HepG2 (cell line): ENCODE data around the gene INPP4B. TPM values are rescaled to one million over a fixed set of nuclear protein-coding genes. Genes with fewer than 3 reads are reported as not detected.

ENCODE experiments used
- ATAC-seq: fragments of 200-7000 bp; cut with Tn5 transposase; 3 replicates; pipeline ENCODE4 v1.9.1; 2020; ENCODE audit warnings: mild to moderate bottlenecking, moderate library complexity
- BruUV-seq: library from RNA; stranded (reverse); fragments of 400-500 nt; replicated peaks from 2 replicates; lab custom pipeline; 2021; lab: Mats Ljungman, UMichigan
- CTCF ChIA-PET: fragments of 300-600 bp; formaldehyde crosslinking; extraction: SDS; loops from one replicate; lab custom pipeline; 2021; ENCODE audit warnings: low total read pairs, inconsistent platforms, low intra/inter-chr PET ratio; lab: Yijun Ruan, JAX
- POLR2A ChIA-PET: fragments of 350-600 bp; sonication (Branson Sonifier 250); formaldehyde crosslinking; loops from one replicate; lab custom pipeline; 2020; ENCODE audit warnings: antibody characterized with exemption, inconsistent platforms; lab: Yijun Ruan, JAX
- DNase-seq: peaks from one replicate; pipeline ENCODE4 v3.0.0-alpha.2; 2015; ENCODE audit warnings: low spot score
- FAIRE-seq: peaks from 3 replicates; lab custom pipeline; 2011; peaks lifted over from hg19 to GRCh38; lab: Jason Lieb, UNC
- H2AFZ ChIP-seq: one replicate; pipeline ENCODE4 v1.6.1; 2011; ENCODE audit warnings: low read length, inconsistent platforms
- H3K27ac ChIP-seq: fragments of 300-600 bp; 3 replicates; pipeline ENCODE4 v1.8.0; 2011; ENCODE audit warnings: mixed run types, mild to moderate bottlenecking, mixed read lengths, low read length, inconsistent platforms; ENCODE audit not compliant: insufficient read depth; ENCODE audit errors: extremely low read length
- H3K27me3 ChIP-seq, 2 experiments: fragments of 200-600 bp in 1 of 2; 2 replicates in 1 of 2; 3 replicates in 1 of 2; pipeline versions ENCODE4 v1.6.0 to v1.8.0; 2011; ENCODE audit warnings: low read length in 2 of 2, mild to moderate bottlenecking in 2 of 2, moderate library complexity in 2 of 2, inconsistent platforms in 1 of 2; ENCODE audit not compliant: insufficient read depth in 2 of 2, control insufficient read depth in 1 of 2
- H3K36me3 ChIP-seq, 2 experiments: fragments of 200-600 bp in 1 of 2; replicated peaks in 1 of 2; 2 replicates in 1 of 2; 3 replicates in 1 of 2; pipeline versions ENCODE4 v1.5.1 to v1.8.0; 2011; ENCODE audit warnings: low read length in 2 of 2, inconsistent platforms in 1 of 2; ENCODE audit not compliant: insufficient read depth in 2 of 2, control insufficient read depth in 1 of 2
- H3K4me1 ChIP-seq: 2 replicates; pipeline ENCODE4 v1.5.1; 2012; ENCODE audit warnings: low read length, inconsistent platforms; ENCODE audit not compliant: insufficient read depth
- H3K4me2 ChIP-seq: 2 replicates; pipeline ENCODE4 v1.6.0; 2011; ENCODE audit warnings: low read depth, low read length, inconsistent platforms
- H3K4me3 ChIP-seq, 3 experiments: fragments of 200-600 bp in 1 of 3; sonication (generic), shearing (Covaris generic) in 1 of 3; replicated peaks in 1 of 3; 2 replicates each; pipeline ENCODE4 v1.5.1; 2011 to 2016; ENCODE audit warnings: low read length in 3 of 3, inconsistent platforms in 2 of 3, low read depth in 2 of 3, mild to moderate bottlenecking in 2 of 3, control low read depth in 1 of 3, mixed read lengths in 1 of 3; ENCODE audit not compliant: insufficient read depth in 1 of 3
- H3K79me2 ChIP-seq: one replicate; pipeline ENCODE4 v1.6.1; 2011; ENCODE audit warnings: low read length, inconsistent platforms; ENCODE audit not compliant: insufficient read depth
- H3K9ac ChIP-seq: 2 replicates; pipeline ENCODE4 v1.6.0; 2011; ENCODE audit warnings: mild to moderate bottlenecking, low read depth, low read length, inconsistent platforms; ENCODE audit not compliant: insufficient read depth
- H3K9me3 ChIP-seq: 2 replicates; pipeline ENCODE4 v1.5.1; 2012; ENCODE audit warnings: mild to moderate bottlenecking, low read length
- H4K20me1 ChIP-seq: 2 replicates; pipeline ENCODE4 v1.6.0; 2011; ENCODE audit warnings: inconsistent platforms, mild to moderate bottlenecking, low read length, moderate library complexity; ENCODE audit not compliant: insufficient read depth
- CEBPB ChIP-seq: IDR thresholded peaks from 2 replicates; pipeline ENCODE4 v1.6.1; 2011; ENCODE audit warnings: low read depth, low read length, improper control_type of control experiment, borderline replicate concordance
- CHD2 ChIP-seq: IDR thresholded peaks from 2 replicates; pipeline ENCODE4 v1.6.1; 2011; ENCODE audit warnings: low read depth, low read length, improper control_type of control experiment
- ELF1 ChIP-seq: sonication (generic); formaldehyde crosslinking; IDR thresholded peaks from 2 replicates; pipeline ENCODE4 v1.4.0; 2020; ENCODE audit warnings: missing genetic modification reagents
- ISX ChIP-seq: sonication (generic); formaldehyde crosslinking; conservative IDR thresholded peaks from 2 replicates; pipeline ENCODE4 v1.5.0; 2020; ENCODE audit warnings: missing genetic modification reagents
- MAFF ChIP-seq: IDR thresholded peaks from 2 replicates; pipeline ENCODE4 v1.6.1; 2011; ENCODE audit warnings: low read depth, low read length, improper control_type of control experiment
- NCOR1 ChIP-seq: fragments of 200-600 bp; sonication (generic); IDR thresholded peaks from 2 replicates; pipeline ENCODE4 v1.7.0; 2017; ENCODE audit warnings: antibody characterized with exemption, low read length, borderline replicate concordance
- RXRB ChIP-seq: IDR thresholded peaks from 2 replicates; pipeline ENCODE4 v1.6.1; 2016; ENCODE audit warnings: borderline replicate concordance, missing genetic modification reagents, missing compliant biosample characterization
- SMYD3 ChIP-seq: sonication (generic); formaldehyde crosslinking; IDR thresholded peaks from 2 replicates; pipeline ENCODE4 v1.8.1; 2023; ENCODE audit warnings: mild to moderate bottlenecking, missing genetic modification reagents
- TBL1XR1 ChIP-seq: fragments of 150-350 bp; IDR thresholded peaks from 2 replicates; pipeline ENCODE4 v1.6.1; 2014; ENCODE audit warnings: borderline replicate concordance, low read length; ENCODE audit not compliant: partially characterized antibody
- YEATS4 ChIP-seq: sonication (generic); formaldehyde crosslinking; IDR thresholded peaks from 2 replicates; pipeline ENCODE4 v1.4.0; 2020; ENCODE audit warnings: missing genetic modification reagents, borderline replicate concordance
- ZFY ChIP-seq: sonication (generic); formaldehyde crosslinking; IDR thresholded peaks from 2 replicates; pipeline ENCODE4 v1.4.0; 2020; ENCODE audit warnings: missing genetic modification reagents
- ZNF652 ChIP-seq: IDR thresholded peaks from 2 replicates; pipeline ENCODE4 v1.6.1; 2016; ENCODE audit warnings: low read depth, borderline replicate concordance
- ZNF75D ChIP-seq: sonication (generic); formaldehyde crosslinking; IDR thresholded peaks from 2 replicates; pipeline ENCODE4 v1.8.1; 2023; ENCODE audit warnings: missing genetic modification reagents, mild to moderate bottlenecking, borderline replicate concordance
- WGBS: methylation state at CpG from one replicate; pipeline ENCODE4 v1.1.6; 2017; ENCODE audit warnings: low lambda C conversion rate; 5-methylcytosine and 5-hydroxymethylcytosine counted together
- in situ Hi-C: cut with HindIII; loops from 2 replicates; pipeline ENCODE4 v1.10.0; 2017; ENCODE audit warnings: low pct_unique_long_range_greater_than_20kb; ENCODE audit not compliant: extremely low pct_ligation_motif_present
- intact Hi-C: fragments of 100-400 bp; cut with micrococcal nuclease; formaldehyde crosslinking; loops from one replicate; pipeline ENCODE4 v1.10.0; 2022; ENCODE audit not compliant: unreplicated experiment
- polyA plus RNA-seq, 8 experiments: library from polyadenylated mRNA; depleted of rRNA in 3 of 8; stranded (reverse) in 7 of 8; unstranded in 1 of 8; fragments of >200 nt; fragmentation: Illumina TruSeq in 4 of 8; extraction: Trizol in 4 of 8; gene quantifications; 2 replicates each; pipeline versions ENCODE4 v1.2.1 to v1.2.3, GENCODE V29; 2011 to 2016; ENCODE audit warnings: low read depth in 4 of 8, missing spikeins in 1 of 8, mixed read lengths in 1 of 8; ENCODE audit not compliant: insufficient read depth in 1 of 8
- total RNA-seq, 5 experiments: library from RNA; depleted of rRNA; stranded (reverse); fragments of >200 nt; fragmentation: Illumina TruSeq; extraction: Trizol; gene quantifications; 2 replicates each; pipeline ENCODE4 v1.2.3, GENCODE V29; 2016; ENCODE audit warnings: low read depth in 1 of 5
- TF ChIP-seq, protein P1 (sequence below): sonication (generic); formaldehyde crosslinking; IDR thresholded peaks from 2 replicates; pipeline ENCODE4 v1.8.0; 2022; ENCODE audit warnings: mild to moderate bottlenecking, missing genetic modification reagents; ENCODE audit not compliant: insufficient replicate concordance

INPP4B gene
- total and polyA plus RNA-seq, 2 of the 13 experiments (the other 11 are each of a cell fraction or from before 2014, with no cell fraction given), result not detected

DNA sequence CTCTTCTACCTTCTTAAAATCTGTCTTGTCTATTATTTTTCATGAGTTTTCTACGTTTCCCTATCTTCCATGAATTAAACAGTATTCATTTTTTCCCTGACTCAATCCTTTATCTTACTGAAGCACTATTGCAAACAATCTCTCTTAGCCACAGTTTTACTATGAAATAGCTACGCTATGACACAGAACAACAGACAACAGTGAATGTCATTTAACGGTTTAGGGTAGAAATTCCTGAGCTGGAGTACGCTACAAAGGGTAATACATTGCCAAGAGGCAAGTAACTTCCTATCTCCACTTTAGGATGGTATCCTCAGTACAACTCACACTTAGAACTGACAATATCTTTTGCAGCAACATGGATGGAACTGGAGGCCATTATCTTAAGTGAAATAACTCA, 552.6 kb downstream of the INPP4B start:
- Histone ChIP-seq H3K27me3 (no peaks in the 10 kb centered on the region), H3K9me3 (no peaks in the 10 kb centered on the region), H3K4me3 (no peak overlapping the region), H3K27ac (no peak overlapping the region), H3K79me2 (no peaks in the 10 kb centered on the region), H3K4me2 (no peak overlapping the region), H3K4me1 (no peaks in the 10 kb centered on the region), H3K36me3 (no peaks in the 10 kb centered on the region), H3K9ac (no peak overlapping the region), H2AFZ (no peak overlapping the region), H4K20me1 (no peaks in the 10 kb centered on the region)
- no TSS peak for BruUV-seq
- ATAC-seq (no peak), FAIRE-seq (no peak), DNase-seq (no peak)
- intact Hi-C loops, result no loop called here
- in situ Hi-C loops, result no loop called here
- ChIA-PET CTCF (no interaction called here), POLR2A (no interaction called here)
- WGBS, result 5% methylated on average over 4 of the region's 4 CpGs
- TF ChIP-seq ELF1 (CRISPR knock-in tag) (no peak), ZNF75D (CRISPR knock-in tag) (no peak), ZFY (CRISPR knock-in tag) (no peak), YEATS4 (CRISPR knock-in tag) (no peak), ZNF652 (CRISPR knock-in tag) (no peak), NCOR1 (no peak), CHD2 (no peak), ISX (CRISPR knock-in tag) (no peak), TBL1XR1 (no peak), MAFF (no peak), CEBPB (no peak), SMYD3 (CRISPR knock-in tag) (no peak), RXRB (no peak)
- TF ChIP-seq, protein P1, sequence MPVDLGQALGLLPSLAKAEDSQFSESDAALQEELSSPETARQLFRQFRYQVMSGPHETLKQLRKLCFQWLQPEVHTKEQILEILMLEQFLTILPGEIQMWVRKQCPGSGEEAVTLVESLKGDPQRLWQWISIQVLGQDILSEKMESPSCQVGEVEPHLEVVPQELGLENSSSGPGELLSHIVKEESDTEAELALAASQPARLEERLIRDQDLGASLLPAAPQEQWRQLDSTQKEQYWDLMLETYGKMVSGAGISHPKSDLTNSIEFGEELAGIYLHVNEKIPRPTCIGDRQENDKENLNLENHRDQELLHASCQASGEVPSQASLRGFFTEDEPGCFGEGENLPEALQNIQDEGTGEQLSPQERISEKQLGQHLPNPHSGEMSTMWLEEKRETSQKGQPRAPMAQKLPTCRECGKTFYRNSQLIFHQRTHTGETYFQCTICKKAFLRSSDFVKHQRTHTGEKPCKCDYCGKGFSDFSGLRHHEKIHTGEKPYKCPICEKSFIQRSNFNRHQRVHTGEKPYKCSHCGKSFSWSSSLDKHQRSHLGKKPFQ (CRISPR knock-in tag), result no peak
